HG03064 (cell line): Measurements from ENCODE around the gene TMEM94.

Source experiments
- ATAC-seq: cut with Tn5 transposase; IDR thresholded peaks from one replicate; pipeline ENCODE4 v1.9.1; 2021; ENCODE audit warnings: low read depth; ENCODE audit not compliant: unreplicated experiment

The TMEM94 gene

GRCh38 chr17:75524269-75524969 is 68.0 kb downstream of the TMEM94 start:
- no peak for ATAC-seq

GRCh38 chr17:75524970-75525805 is 68.8 kb downstream of the TMEM94 start, which contains the start of gene LLGL2:
Gene LLGL2 (plus strand): TSS chr17:75525697. CDS start chr17:75543427, 17,730 bp downstream.
- peak; percentile 76 for ATAC-seq

GRCh38 chr17:75525806-75526554 is 69.5 kb downstream of the TMEM94 start:
- ATAC-seq, result no peak

- ATAC-seq, result no peak
These were observed 70.3 kb downstream of the TMEM94 start for GRCh38 chr17:75526555-75527270.

- no peak for ATAC-seq
These were observed 74.6 kb downstream of the TMEM94 start for GRCh38 chr17:75530837-75531720.

- ATAC-seq, result no peak
These were observed 75.3 kb downstream of the TMEM94 start for GRCh38 chr17:75531721-75532072.

GRCh38 chr17:75535119-75535537 is 78.7 kb downstream of the TMEM94 start:
- ATAC-seq, result peak; percentile 57

- no peak for ATAC-seq
These were observed 79.4 kb downstream of the TMEM94 start for GRCh38 chr17:75535871-75536270.

GRCh38 chr17:75536366-75536765 is 79.9 kb downstream of the TMEM94 start:
- ATAC-seq, result no peak

- ATAC-seq, result no peak
These were observed 83.7 kb downstream of the TMEM94 start for GRCh38 chr17:75539967-75540729.

GRCh38 chr17:75540923-75541503 is 84.6 kb downstream of the TMEM94 start:
- no peak for ATAC-seq

- ATAC-seq, result no peak
These were observed 85.8 kb downstream of the TMEM94 start for GRCh38 chr17:75542229-75542628.

GRCh38 chr17:75542728-75543336 is 86.4 kb downstream of the TMEM94 start:
- no peak for ATAC-seq

GRCh38 chr17:75544250-75544649 is 87.8 kb downstream of the TMEM94 start:
- no peak for ATAC-seq

GRCh38 chr17:75546181-75546580 is 89.7 kb downstream of the TMEM94 start:
- ATAC-seq, result no peak

GRCh38 chr17:75547091-75547490 is 90.7 kb downstream of the TMEM94 start:
- no peak for ATAC-seq

GRCh38 chr17:75548813-75549212 is 92.4 kb downstream of the TMEM94 start:
- ATAC-seq, result no peak
